ENCODE results near the gene CMC1.

Gene CMC1

GRCh38 chr3:28308196-28308595, 66.8 kb downstream of the CMC1 start:
- no peak for DNase-seq

- no peak for DNase-seq
Observed at GRCh38 chr3:28315711-28316110, 74.3 kb downstream of the CMC1 start.

DNA sequence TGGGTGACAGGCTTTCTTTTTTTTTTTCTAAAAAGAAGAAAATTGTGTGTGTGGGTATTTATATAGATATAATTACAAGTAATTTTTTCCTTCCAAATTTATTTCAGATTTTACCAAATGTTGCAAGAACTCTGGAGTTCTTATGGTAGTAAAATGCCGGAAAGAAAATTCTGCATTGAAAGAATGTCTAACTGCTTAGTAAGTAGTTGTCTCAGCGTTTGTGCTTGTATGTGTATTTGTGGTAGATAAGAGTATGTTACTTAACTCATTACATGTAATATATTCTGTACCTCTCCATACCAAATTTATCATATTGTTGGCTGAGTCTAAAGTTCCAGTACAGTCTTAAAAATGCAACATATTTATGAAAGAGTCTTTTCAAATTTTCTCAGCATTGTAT, 74.8 kb downstream of the CMC1 start:
- no peak for DNase-seq

DNA sequence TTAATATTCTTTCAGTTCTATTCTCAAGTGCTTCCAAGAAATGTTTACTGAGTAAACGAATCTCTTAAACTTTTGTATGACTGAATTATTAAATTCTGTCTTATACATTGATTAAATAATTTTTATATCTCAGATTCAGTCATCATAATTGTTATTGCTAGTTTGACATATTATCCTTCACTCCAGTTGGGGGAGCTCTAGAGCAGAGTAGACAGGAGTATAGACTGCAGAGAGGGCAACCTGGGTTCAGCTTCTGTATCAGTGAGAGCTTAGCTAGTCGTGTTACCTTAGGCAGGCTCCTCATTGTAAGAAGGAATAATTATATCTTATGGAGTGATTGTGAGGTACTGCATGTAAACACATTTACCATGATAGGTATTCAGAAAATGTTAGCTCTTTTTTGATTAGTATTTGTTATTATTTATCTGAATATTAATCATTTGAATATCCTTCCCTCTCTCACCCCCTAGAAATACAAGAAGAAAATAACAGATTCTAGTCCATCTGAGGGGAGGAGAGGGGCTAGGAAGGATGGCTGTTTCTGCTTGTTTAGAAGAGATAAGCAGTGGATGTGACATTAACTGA, 76.1 kb downstream of the CMC1 start:
- peak; percentile 9 for DNase-seq

GRCh38 chr3:28320981-28321380, 79.6 kb downstream of the CMC1 start:
- no peak for DNase-seq

- no peak for DNase-seq
Observed at GRCh38 chr3:28322464-28322863, 81.0 kb downstream of the CMC1 start.

DNA sequence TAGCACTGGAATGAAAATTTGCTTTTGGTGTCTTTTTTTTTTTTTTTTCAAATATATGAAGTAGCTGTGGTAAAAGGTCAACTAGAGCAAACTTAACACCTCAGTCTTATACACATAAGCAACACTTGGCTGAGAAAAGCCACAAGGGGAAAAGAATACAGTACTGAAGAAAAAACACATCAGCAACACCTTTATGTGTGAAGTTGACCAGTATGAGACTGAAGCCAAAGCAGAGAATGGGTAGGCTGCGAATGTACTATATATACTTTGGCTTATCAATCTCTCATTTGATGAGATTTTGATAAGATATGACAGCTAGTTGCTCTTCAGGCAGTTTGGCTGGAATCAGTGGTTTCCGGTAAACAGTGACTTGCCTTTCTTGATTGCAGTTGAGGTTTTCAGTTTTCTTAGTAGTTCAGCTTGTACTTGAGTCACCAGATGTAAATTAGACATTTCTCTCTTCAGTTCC, 85.1 kb downstream of the CMC1 start:
- DNase-seq: peak; percentile 43

GRCh38 chr3:28328188-28329151, 87.1 kb downstream of the CMC1 start:
- DNase-seq: no peak

DNA sequence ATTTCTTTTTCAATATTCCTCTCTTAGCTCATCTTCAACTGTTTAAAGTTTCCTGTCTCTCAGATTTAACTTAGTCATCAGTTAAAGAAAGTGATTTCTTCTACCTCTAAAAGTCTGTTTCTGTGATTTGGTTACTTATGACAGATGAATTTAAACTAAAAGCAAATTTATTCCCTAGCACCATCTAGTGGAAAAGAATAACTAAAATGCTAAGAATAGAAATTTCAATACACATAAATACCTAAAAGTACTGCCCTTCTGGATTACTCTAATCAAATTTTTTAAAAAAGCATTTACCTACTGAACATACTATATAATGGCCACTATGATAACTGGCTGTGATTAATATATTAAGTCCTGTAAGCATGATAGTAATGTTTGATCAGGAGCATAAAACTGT, 93.1 kb downstream of the CMC1 start:
- no peak for DNase-seq

- DNase-seq: no peak
Observed at GRCh38 chr3:28335246-28335645, 93.8 kb downstream of the CMC1 start.

DNA sequence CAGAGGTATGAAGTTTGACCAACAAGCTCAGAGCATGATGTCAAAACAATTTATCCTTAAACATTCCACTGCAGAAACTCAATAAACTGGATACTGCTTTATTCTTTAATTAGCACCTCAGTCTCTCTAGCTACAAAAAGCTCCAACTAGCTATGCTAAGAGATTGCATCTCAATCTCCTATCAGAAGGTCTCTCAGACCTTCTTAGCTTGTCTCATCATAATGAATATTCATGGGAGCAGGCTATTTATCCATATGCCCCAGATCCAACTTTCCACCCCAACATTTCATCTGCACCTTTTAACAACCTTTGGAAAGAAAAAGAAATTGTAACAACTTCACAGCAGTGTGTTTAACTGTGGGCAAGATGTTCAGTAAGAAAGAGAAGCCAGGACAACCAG, 95.8 kb downstream of the CMC1 start:
- DNase-seq: no peak

DNA sequence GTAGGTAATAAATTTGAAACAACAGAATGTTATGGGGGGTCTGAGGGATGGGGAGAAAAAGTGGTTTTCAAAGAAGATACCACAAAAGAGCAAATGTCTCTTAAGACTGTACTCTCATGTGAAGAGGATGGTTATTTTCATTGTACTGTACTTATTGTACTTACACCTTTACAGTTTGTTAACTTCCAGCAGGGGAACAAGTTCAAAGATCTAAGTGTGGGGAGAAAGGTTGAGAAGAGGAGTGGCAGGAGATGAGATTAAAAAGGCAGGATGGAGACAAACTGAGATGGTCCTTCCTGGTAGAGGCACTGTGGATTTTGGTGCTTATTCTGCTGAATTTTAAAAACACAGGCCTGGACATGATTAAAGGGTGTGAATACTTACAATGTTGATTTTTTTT, 101.7 kb downstream of the CMC1 start:
- no peak for DNase-seq

GRCh38 chr3:28345690-28346089, 104.3 kb downstream of the CMC1 start:
- DNase-seq: no peak

DNA sequence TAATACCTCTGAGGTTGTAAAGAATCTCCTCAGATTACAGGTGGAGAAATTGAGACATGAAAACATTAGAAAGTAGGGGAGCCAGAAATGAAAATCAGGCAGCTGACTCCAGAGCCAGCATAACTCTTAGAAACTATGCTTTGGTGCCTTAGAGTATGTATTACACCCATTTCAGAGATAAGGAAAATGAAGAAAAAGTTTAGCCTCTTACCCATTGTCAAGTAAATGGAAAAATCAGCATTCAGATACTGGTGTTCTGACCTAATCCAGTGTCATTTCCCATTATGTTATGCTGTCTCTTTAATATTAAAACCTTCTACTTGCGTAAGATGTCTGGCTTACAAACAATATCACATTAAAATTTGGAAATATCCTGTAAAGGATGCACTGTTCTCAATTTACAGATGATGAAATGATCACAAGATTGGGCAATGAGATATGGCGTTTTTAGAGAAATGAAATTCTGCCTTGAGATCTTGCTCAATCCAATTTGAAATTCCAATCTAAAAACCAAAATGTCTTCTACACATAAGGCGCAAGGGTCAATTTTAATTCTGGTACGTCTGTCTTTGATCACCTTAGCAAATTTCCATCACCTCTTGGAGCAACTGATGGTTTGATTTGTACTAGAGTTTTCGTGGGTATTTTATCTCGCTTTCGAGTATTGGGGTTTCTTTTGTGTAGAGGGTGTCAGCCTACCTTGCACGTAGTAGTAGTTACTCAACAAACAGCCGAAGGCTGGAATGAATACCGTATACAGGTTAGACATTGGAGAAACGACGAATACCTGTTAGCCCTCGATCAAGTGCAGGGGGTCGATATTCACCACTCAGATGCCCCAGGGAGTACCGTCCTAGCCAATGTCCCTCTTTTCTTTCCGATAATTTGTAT, 106.2 kb downstream of the CMC1 start:
- no peak for DNase-seq

DNA sequence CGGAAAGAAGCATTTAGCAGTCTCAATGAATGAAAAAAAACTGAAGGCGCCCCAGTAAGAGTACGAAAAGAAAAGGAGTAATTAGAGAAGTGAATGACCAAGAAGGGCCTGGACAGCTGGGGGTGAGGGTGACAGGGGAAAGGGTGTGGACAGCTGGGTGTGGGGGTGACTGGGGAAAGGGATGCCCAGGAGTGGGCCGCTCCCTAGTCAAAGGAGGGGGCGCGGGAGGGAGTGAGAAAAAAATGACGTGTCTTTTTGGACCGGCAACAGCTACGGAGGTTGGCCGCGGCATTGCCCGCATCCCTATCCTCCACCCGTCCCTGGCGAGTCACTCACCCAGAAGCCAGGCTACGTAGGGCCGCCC, 106.8 kb downstream of the CMC1 start:
- no peak for DNase-seq

DNA sequence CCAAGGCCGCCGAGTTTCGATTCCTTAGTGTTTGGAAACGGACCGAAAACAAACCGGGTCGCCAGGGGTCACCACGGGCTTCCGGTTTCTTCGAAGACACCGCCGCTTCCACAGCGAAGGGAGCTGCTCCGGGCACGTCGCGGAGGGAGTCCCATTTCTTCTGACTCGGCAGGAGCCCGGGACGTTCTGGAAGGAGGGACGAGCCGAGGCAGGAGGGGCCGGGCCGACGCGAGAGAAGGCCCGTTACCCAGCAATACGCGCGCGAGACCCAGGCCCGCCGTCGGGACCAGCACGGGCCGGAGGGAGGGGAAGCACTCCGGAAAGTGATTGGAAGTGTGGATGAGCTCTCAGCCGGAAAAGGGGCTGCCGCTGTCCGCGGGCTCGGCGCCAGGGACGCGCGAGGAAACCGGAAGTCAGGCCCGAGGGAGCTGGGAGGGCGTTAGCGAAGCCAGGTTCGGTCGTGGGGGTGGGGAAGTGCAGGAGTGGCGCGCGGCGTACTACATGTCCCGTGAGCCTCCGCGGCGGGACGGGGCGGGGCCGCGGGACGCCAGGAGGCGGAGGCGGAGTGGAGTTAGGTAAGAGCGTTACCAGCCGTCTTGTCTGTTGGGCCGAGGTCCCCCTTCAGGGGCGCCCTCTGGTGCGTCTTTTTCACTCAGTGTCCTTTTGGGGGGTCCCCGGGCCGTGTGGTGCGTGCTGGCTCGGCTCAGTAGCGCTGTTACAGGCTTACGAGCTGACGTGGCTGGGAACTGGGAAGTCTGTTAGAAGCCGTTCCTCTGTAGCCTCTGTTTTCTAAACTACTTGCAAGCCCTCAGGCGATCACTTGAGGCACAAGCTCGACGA, 107.4 kb downstream of the CMC1 start, which contains the start of the genes AZI2 and ZCWPW2:
TSS of gene AZI2 (minus strand) at position 196 of the 840 bp plus-strand sequence. CDS start 8,207 bp downstream, outside the sequence.
TSS of gene ZCWPW2 (plus strand) at position 93 of the 840 bp plus-strand sequence. CDS start 64,348 bp downstream, outside the sequence.
- peak; percentile 93 for DNase-seq

- DNase-seq: no peak
Observed at GRCh38 chr3:28349469-28350000, 108.1 kb downstream of the CMC1 start.
